ENCODE data around the gene ZSCAN23. TPM values are rescaled to one million over a fixed set of nuclear protein-coding genes. Genes with fewer than 3 reads are reported as not detected.

ZSCAN23 gene
- polyA plus RNA-seq, 1 of the 3 experiments (the other 2 are of a cell fraction) = 2.1 TPM

- TF ChIP-seq MAX (IDR thresholded peaks at IDR 0.05; ENCODE audit: low read depth) (no peak), NFIC (IDR thresholded peaks at IDR 0.05; ENCODE audit: borderline replicate concordance) (no peak), ZBTB33 (IDR thresholded peaks at IDR 0.05; ENCODE audit: borderline replicate concordance, low read depth) (no peak), RCOR1 (IDR thresholded peaks at IDR 0.05; ENCODE audit: low read length) (no peak), GATA2 (CRISPR knock-in tag; IDR thresholded peaks at IDR 0.05) (no peak), USF2 (IDR thresholded peaks at IDR 0.05; ENCODE audit: borderline replicate concordance, low read depth, low read length) (no peak), YY1 (IDR thresholded peaks at IDR 0.05; ENCODE audit: low read depth) (no peak)
Measured at GRCh38 chr6:28390688-28391087, 52.6 kb downstream of the ZSCAN23 start (continued).

- 54% methylated on average over 2 of the region's 2 CpGs for WGBS (ENCODE audit: low lambda C conversion rate)
- peaks cover 34% of the 10 kb centered on the region for H3K79me2 ChIP-seq (ENCODE audit: insufficient read depth)
- peaks cover 17% of the 10 kb centered on the region for H3F3A ChIP-seq (replicated peaks; ENCODE audit: insufficient read depth)
- H3K9ac ChIP-seq = no peak overlapping the region
- no peaks in the 10 kb centered on the region for H4K20me1 ChIP-seq (ENCODE audit: insufficient read depth)
- H3K27ac ChIP-seq (ENCODE audit: low read depth in 2 of 2, low read length in 1 of 2) = no peak overlapping the region
- DNase-seq = no peak
- H3K4me1 ChIP-seq (ENCODE audit: control insufficient read depth in 1 of 2, insufficient read depth in 2 of 2, low read depth in 1 of 2, low read length in 1 of 2) = no peaks in the 10 kb centered on the region; a peak in 2 of 4 replicates
- H3K36me3 ChIP-seq (replicated peaks in 1 of 2; ENCODE audit: control insufficient read depth in 1 of 2, insufficient read depth in 2 of 2, low read length in 1 of 2) = peaks cover 70 to 85% of the 10 kb centered on the region in 2 experiments
- ChIA-PET CTCF (interaction anchor here (0.9 to 3.7 kb wide), 3 partner anchors 10 to 242 kb away, joined by 3 to 28 read pairs (median 15); partner anchors contain the start of gene ZKSCAN8), POLR2A (interaction anchor here (0.9 to 1.2 kb wide), 2 partner anchors 12 to 103 kb away, joined by 3 to 5 read pairs; partner anchors contain the start of gene PGBD1)
- no peak overlapping the region for H3K4me2 ChIP-seq
- 0 out of 2 replicates have a peak, but pooled peaks cover 3% of the 10 kb centered on the region for H3K9me3 ChIP-seq
- H3K9me2 ChIP-seq = no peaks in the 10 kb centered on the region
- no peak overlapping the region for H3K4me3 ChIP-seq (ENCODE audit: low read depth in 2 of 2, low read length in 1 of 2)
- H3K27me3 ChIP-seq (ENCODE audit: insufficient read depth) = no peaks in the 10 kb centered on the region
- H2AFZ ChIP-seq (ENCODE audit: low read depth) = no peak overlapping the region
- TF ChIP-seq CTCF (IDR thresholded peaks at IDR 0.05) (no peak), JUND (IDR thresholded peaks at IDR 0.05) (no peak), IRF3 (IDR thresholded peaks at IDR 0.05; ENCODE audit: low read depth, low read length) (no peak), RXRA (IDR thresholded peaks at IDR 0.05; ENCODE audit: borderline replicate concordance, low read depth) (no peak), SMC3 (IDR thresholded peaks at IDR 0.05; ENCODE audit: low read depth, low read length) (no peak), NRF1 (IDR thresholded peaks at IDR 0.05; ENCODE audit: low read depth, low read length) (no peak), FOXM1 (IDR thresholded peaks at IDR 0.05; ENCODE audit: low read depth) (no peak), TCF12 (IDR thresholded peaks at IDR 0.05) (no peak), ZBTB33 (IDR thresholded peaks at IDR 0.05; ENCODE audit: borderline replicate concordance, low read depth) (no peak), RCOR1 (IDR thresholded peaks at IDR 0.05; ENCODE audit: low read length) (no peak)
Measured at GRCh38 chr6:28384143-28384533, 59.2 kb downstream of the ZSCAN23 start.

All from SK-N-SH (cell line).